Activated T-helper 1 cell treated with anti-CD3 and anti-CD28 coated beads, Interleukin-12 subunit alpha, Interleukin-12 subunit beta, Interleukin-2, Interleukin-4 antibody, amounts not matched to agents 30 ng/mL and 10 ng/mL and 1 ng/mL, durations not matched to agents 14 hours and 24 hours and 36 hours (primary cell): ENCODE results near the gene PAFAH1B2. TPM values are rescaled to one million over a fixed set of nuclear protein-coding genes. Genes with fewer than 3 reads are reported as not detected.
"Not testable (repeated sequence)": the region's sequence is repeated elsewhere in the genome, so short reads cannot be mapped to it uniquely, and the experiment has no call there.

Experiments
- DNase-seq: peaks from one replicate; pipeline ENCODE4 v3.0.0; 2021; ENCODE audit warnings: low spot score
- H3K27ac Mint-ChIP-seq: one replicate; pipeline ENCODE4 v1.8.0; 2021; ENCODE audit warnings: mild to moderate bottlenecking, mixed read lengths
- H3K27me3 Mint-ChIP-seq: one replicate; pipeline ENCODE4 v1.8.0; 2022; ENCODE audit warnings: mild to moderate bottlenecking, moderate library complexity, mixed read lengths; ENCODE audit not compliant: insufficient read depth
- H3K36me3 Mint-ChIP-seq: one replicate; pipeline ENCODE4 v1.8.0; 2021; ENCODE audit warnings: low read depth, mixed read lengths
- H3K4me1 Mint-ChIP-seq: one replicate; pipeline ENCODE4 v1.8.0; 2021; ENCODE audit warnings: low read depth, mixed read lengths
- H3K4me3 Mint-ChIP-seq: one replicate; pipeline ENCODE4 v1.8.0; 2021; ENCODE audit warnings: mild to moderate bottlenecking, moderate library complexity, mixed read lengths
- H3K9me3 Mint-ChIP-seq: one replicate; pipeline ENCODE4 v1.8.0; 2021; ENCODE audit warnings: mixed read lengths
- intact Hi-C: fragments of 100-400 bp; cut with micrococcal nuclease; formaldehyde crosslinking; loops from one replicate; pipeline ENCODE4 v1.15.1; 2024
- total RNA-seq: library from RNA; stranded (reverse); gene quantifications from 2 replicates; pipeline ENCODE4 v1.2.3, GENCODE V29; 2022

Gene PAFAH1B2
- total RNA-seq, 1 donor from 2014 or later, result 71.8 TPM

GRCh38 chr11:117110294-117110950 is 33.7 kb upstream of the PAFAH1B2 start:
- no peaks in the 10 kb centered on the region for H3K9me3 Mint-ChIP-seq
- H3K4me1 Mint-ChIP-seq, result no peaks in the 10 kb centered on the region
- no peaks in the 10 kb centered on the region for H3K36me3 Mint-ChIP-seq
- no peak overlapping the region for H3K4me3 Mint-ChIP-seq
- intact Hi-C loops, result no loop called here
- peaks cover 2% of the 10 kb centered on the region for H3K27me3 Mint-ChIP-seq
- DNase-seq, result no peak
- no peak overlapping the region for H3K27ac Mint-ChIP-seq

- H3K4me3 Mint-ChIP-seq, H3K4me1 Mint-ChIP-seq, H3K27me3 Mint-ChIP-seq, H3K9me3 Mint-ChIP-seq, intact Hi-C loops, H3K27ac Mint-ChIP-seq, H3K36me3 Mint-ChIP-seq, DNase-seq: not testable (repeated sequence)
These were observed 31.6 kb upstream of the PAFAH1B2 start for GRCh38 chr11:117112497-117112896.

- H3K9me3 Mint-ChIP-seq, H3K4me3 Mint-ChIP-seq, H3K36me3 Mint-ChIP-seq, H3K27ac Mint-ChIP-seq, H3K27me3 Mint-ChIP-seq, intact Hi-C loops, DNase-seq, H3K4me1 Mint-ChIP-seq: not testable (repeated sequence)
These were observed 31.1 kb upstream of the PAFAH1B2 start for GRCh38 chr11:117112939-117113338.

GRCh38 chr11:117117681-117118080 is 26.4 kb upstream of the PAFAH1B2 start:
- Mint-ChIP-seq H3K36me3 (no peaks in the 10 kb centered on the region), H3K9me3 (no peaks in the 10 kb centered on the region), H3K4me3 (no peak overlapping the region), H3K27me3 (peaks cover 1% of the 10 kb centered on the region), H3K27ac (no peak overlapping the region), H3K4me1 (no peaks in the 10 kb centered on the region)
- intact Hi-C loops, result no loop called here
- no peak for DNase-seq

- intact Hi-C loops, result no loop called here
- H3K4me1 Mint-ChIP-seq, result no peaks in the 10 kb centered on the region
- no peak for DNase-seq
- no peaks in the 10 kb centered on the region for H3K9me3 Mint-ChIP-seq
- H3K27ac Mint-ChIP-seq, result no peak overlapping the region
- no peaks in the 10 kb centered on the region for H3K36me3 Mint-ChIP-seq
- H3K27me3 Mint-ChIP-seq, result peaks cover 5% of the 10 kb centered on the region
- H3K4me3 Mint-ChIP-seq, result no peak overlapping the region
These were observed 22.9 kb upstream of the PAFAH1B2 start for GRCh38 chr11:117121176-117121575.

- Mint-ChIP-seq H3K36me3 (no peaks in the 10 kb centered on the region), H3K4me3 (no peak overlapping the region), H3K27ac (no peak overlapping the region), H3K27me3 (peaks cover 5% of the 10 kb centered on the region), H3K4me1 (no peaks in the 10 kb centered on the region), H3K9me3 (no peaks in the 10 kb centered on the region)
- no peak for DNase-seq
- intact Hi-C loops, result no loop called here
These were observed 21.5 kb upstream of the PAFAH1B2 start for GRCh38 chr11:117122556-117122955.

GRCh38 chr11:117126223-117126965 is 17.7 kb upstream of the PAFAH1B2 start:
- no peaks in the 10 kb centered on the region for H3K9me3 Mint-ChIP-seq
- H3K27me3 Mint-ChIP-seq, result peaks cover 12% of the 10 kb centered on the region
- H3K27ac Mint-ChIP-seq, result no peak overlapping the region
- no peaks in the 10 kb centered on the region for H3K36me3 Mint-ChIP-seq
- H3K4me1 Mint-ChIP-seq, result no peaks in the 10 kb centered on the region
- no peak overlapping the region for H3K4me3 Mint-ChIP-seq
- intact Hi-C loops, result no loop called here
- no peak for DNase-seq

GRCh38 chr11:117127171-117127901 is 16.8 kb upstream of the PAFAH1B2 start:
- no peaks in the 10 kb centered on the region for H3K9me3 Mint-ChIP-seq

GRCh38 chr11:117128289-117128688 is 15.8 kb upstream of the PAFAH1B2 start:
- Mint-ChIP-seq H3K36me3 (no peaks in the 10 kb centered on the region), H3K4me3 (no peak overlapping the region), H3K27ac (no peak overlapping the region), H3K9me3 (no peaks in the 10 kb centered on the region), H3K27me3 (peaks cover 8% of the 10 kb centered on the region), H3K4me1 (no peaks in the 10 kb centered on the region)
- intact Hi-C loops, result no loop called here
- no peak for DNase-seq

More at GRCh38 chr11:117127171-117127901, 16.8 kb upstream of the PAFAH1B2 start:
- no peak overlapping the region for H3K4me3 Mint-ChIP-seq
- no peak for DNase-seq
- no peak overlapping the region for H3K27ac Mint-ChIP-seq
- H3K36me3 Mint-ChIP-seq, result no peaks in the 10 kb centered on the region
- H3K4me1 Mint-ChIP-seq, result no peaks in the 10 kb centered on the region
- intact Hi-C loops, result no loop called here
- H3K27me3 Mint-ChIP-seq, result peaks cover 12% of the 10 kb centered on the region

GRCh38 chr11:117130396-117130795 is 13.7 kb upstream of the PAFAH1B2 start:
- H3K27ac Mint-ChIP-seq, intact Hi-C loops, H3K4me1 Mint-ChIP-seq, H3K36me3 Mint-ChIP-seq, H3K9me3 Mint-ChIP-seq, DNase-seq, H3K4me3 Mint-ChIP-seq: not testable (repeated sequence)
- H3K27me3 Mint-ChIP-seq, result peaks cover 13% of the 10 kb centered on the region

GRCh38 chr11:117130879-117131278 is 13.2 kb upstream of the PAFAH1B2 start:
- Mint-ChIP-seq H3K4me1 (no peaks in the 10 kb centered on the region), H3K27me3 (peaks cover 13% of the 10 kb centered on the region), H3K36me3 (no peaks in the 10 kb centered on the region), H3K9me3 (no peaks in the 10 kb centered on the region), H3K27ac (no peak overlapping the region), H3K4me3 (no peak overlapping the region)
- no peak for DNase-seq
- intact Hi-C loops, result no loop called here

- Mint-ChIP-seq H3K27me3 (peaks cover 8% of the 10 kb centered on the region), H3K9me3 (no peaks in the 10 kb centered on the region), H3K27ac (no peak overlapping the region), H3K4me1 (no peaks in the 10 kb centered on the region), H3K4me3 (no peak overlapping the region), H3K36me3 (no peaks in the 10 kb centered on the region)
- no peak for DNase-seq
- intact Hi-C loops, result no loop called here
These were observed 9.7 kb upstream of the PAFAH1B2 start for GRCh38 chr11:117134431-117134830.

- H3K36me3 Mint-ChIP-seq, H3K27me3 Mint-ChIP-seq, H3K4me1 Mint-ChIP-seq, intact Hi-C loops, DNase-seq, H3K4me3 Mint-ChIP-seq, H3K27ac Mint-ChIP-seq, H3K9me3 Mint-ChIP-seq: not testable (repeated sequence)
These were observed 9.1 kb upstream of the PAFAH1B2 start for GRCh38 chr11:117134979-117135378.
